DND-41 (cell line): ENCODE measurements around the gene CDK8.

Experiments used
- ATAC-seq: fragments of 200-7000 bp; cut with Tn5 transposase; 3 replicates; pipeline ENCODE4 v1.9.1; 2021; ENCODE audit warnings: low read depth; ENCODE audit not compliant: insufficient read depth
- DNase-seq: peaks from one replicate; pipeline ENCODE4 v3.0.0-alpha.2; 2020
- H2AFZ ChIP-seq: 2 replicates; pipeline ENCODE4 v1.6.0; 2012; ENCODE audit warnings: low read depth, low read length
- H3K27ac ChIP-seq: 2 replicates; pipeline ENCODE4 v1.5.1; 2012; ENCODE audit warnings: low read length, inconsistent platforms
- H3K27me3 ChIP-seq: fragments of 200-600 bp; sonication (generic); 2 replicates; pipeline ENCODE4 v1.6.0; 2012; ENCODE audit warnings: low read length, mild to moderate bottlenecking, inconsistent platforms; ENCODE audit not compliant: insufficient read depth, poor library complexity
- H3K36me3 ChIP-seq: 2 replicates; pipeline ENCODE4 v1.5.1; 2012; ENCODE audit warnings: low read length, inconsistent platforms; ENCODE audit not compliant: insufficient read depth
- H3K4me1 ChIP-seq: 2 replicates; pipeline ENCODE4 v1.5.1; 2012; ENCODE audit warnings: mild to moderate bottlenecking, low read length; ENCODE audit not compliant: insufficient read depth
- H3K4me2 ChIP-seq: 2 replicates; pipeline ENCODE4 v1.6.0; 2012; ENCODE audit warnings: mild to moderate bottlenecking, moderate library complexity, low read length, inconsistent platforms; ENCODE audit not compliant: insufficient read depth
- H3K4me3 ChIP-seq, 2 experiments: fragments of 200-600 bp in 1 of 2; shearing (Covaris generic) in 1 of 2; 2 replicates each; pipeline ENCODE4 v1.5.1; 2012 to 2016; ENCODE audit warnings: inconsistent platforms in 2 of 2, low read length in 2 of 2, mild to moderate bottlenecking in 2 of 2, low read depth in 1 of 2, moderate library complexity in 1 of 2
- H3K79me2 ChIP-seq: 2 replicates; pipeline ENCODE4 v1.6.0; 2012; ENCODE audit warnings: low read length, inconsistent platforms; ENCODE audit not compliant: insufficient read depth
- H3K9ac ChIP-seq: 2 replicates; pipeline ENCODE4 v1.6.0; 2012; ENCODE audit warnings: low read depth, mild to moderate bottlenecking, inconsistent platforms, low read length, moderate library complexity
- H3K9me3 ChIP-seq: 2 replicates; pipeline ENCODE4 v1.5.1; 2012; ENCODE audit warnings: low read length, moderate library complexity, mild to moderate bottlenecking, inconsistent platforms; ENCODE audit not compliant: insufficient read depth, severe bottlenecking
- H4K20me1 ChIP-seq: 2 replicates; pipeline ENCODE4 v1.6.0; 2012; ENCODE audit warnings: low read length; ENCODE audit not compliant: insufficient read depth
- EZH2 ChIP-seq: IDR thresholded peaks from 3 replicates; pipeline ENCODE4 v1.6.1; 2012; ENCODE audit warnings: borderline replicate concordance, low read depth, mild to moderate bottlenecking, moderate library complexity, low read length, inconsistent platforms; ENCODE audit not compliant: severe bottlenecking
- TF ChIP-seq, protein P1 (sequence below): IDR thresholded peaks from 2 replicates; pipeline ENCODE4 v1.5.1; 2012; ENCODE audit warnings: borderline replicate concordance, low read length, moderate library complexity, mild to moderate bottlenecking; ENCODE audit not compliant: poor library complexity, severe bottlenecking; ENCODE audit errors: extremely low read depth

The CDK8 gene

DNA sequence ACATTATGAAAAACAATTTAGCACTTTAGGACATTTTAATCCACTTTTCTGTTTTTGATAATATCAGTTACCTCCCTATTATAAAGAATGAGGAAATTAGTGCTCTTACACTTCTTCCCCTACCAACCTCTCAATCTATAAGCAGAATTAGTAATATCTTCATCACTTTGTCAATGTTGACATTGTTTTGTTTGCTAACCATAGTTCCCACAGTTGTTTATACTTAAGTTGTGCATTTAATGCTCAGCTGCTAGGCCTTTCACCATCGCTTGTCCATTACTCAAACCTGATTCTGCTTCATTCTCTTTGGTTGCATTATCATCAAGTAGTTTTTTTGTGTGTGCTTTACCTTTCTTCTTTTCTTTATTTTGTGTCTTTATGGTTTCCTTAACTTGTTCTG lies 132.1 kb downstream of the CDK8 start:
- no peak overlapping the region for H3K4me3 ChIP-seq
- no peak for DNase-seq
- no peak for ATAC-seq

GRCh38 chr13:26390203-26390602 lies 136.3 kb downstream of the CDK8 start:
- H3K9ac ChIP-seq: no peak overlapping the region
- H2AFZ ChIP-seq: no peak overlapping the region
- peaks cover 11% of the 10 kb centered on the region; the same call in 1 of the 2 replicates for H3K4me1 ChIP-seq
- no peaks in the 10 kb centered on the region for H3K9me3 ChIP-seq
- no peaks in the 10 kb centered on the region for H3K27me3 ChIP-seq
- H3K4me2 ChIP-seq: no peak overlapping the region
- no peaks in the 10 kb centered on the region for H4K20me1 ChIP-seq
- ATAC-seq (no peak), DNase-seq (no peak)
- no peak overlapping the region for H3K4me3 ChIP-seq
- peaks cover 14% of the 10 kb centered on the region for H3K36me3 ChIP-seq
- H3K79me2 ChIP-seq: no peaks in the 10 kb centered on the region
- TF ChIP-seq, protein P1, sequence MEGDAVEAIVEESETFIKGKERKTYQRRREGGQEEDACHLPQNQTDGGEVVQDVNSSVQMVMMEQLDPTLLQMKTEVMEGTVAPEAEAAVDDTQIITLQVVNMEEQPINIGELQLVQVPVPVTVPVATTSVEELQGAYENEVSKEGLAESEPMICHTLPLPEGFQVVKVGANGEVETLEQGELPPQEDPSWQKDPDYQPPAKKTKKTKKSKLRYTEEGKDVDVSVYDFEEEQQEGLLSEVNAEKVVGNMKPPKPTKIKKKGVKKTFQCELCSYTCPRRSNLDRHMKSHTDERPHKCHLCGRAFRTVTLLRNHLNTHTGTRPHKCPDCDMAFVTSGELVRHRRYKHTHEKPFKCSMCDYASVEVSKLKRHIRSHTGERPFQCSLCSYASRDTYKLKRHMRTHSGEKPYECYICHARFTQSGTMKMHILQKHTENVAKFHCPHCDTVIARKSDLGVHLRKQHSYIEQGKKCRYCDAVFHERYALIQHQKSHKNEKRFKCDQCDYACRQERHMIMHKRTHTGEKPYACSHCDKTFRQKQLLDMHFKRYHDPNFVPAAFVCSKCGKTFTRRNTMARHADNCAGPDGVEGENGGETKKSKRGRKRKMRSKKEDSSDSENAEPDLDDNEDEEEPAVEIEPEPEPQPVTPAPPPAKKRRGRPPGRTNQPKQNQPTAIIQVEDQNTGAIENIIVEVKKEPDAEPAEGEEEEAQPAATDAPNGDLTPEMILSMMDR: no peak
- no peak for TF ChIP-seq EZH2
- H3K27ac ChIP-seq: no peak overlapping the region

More for the DNA sequence above, 132.1 kb downstream of the CDK8 start:
- H3K9ac ChIP-seq: no peak overlapping the region
- no peaks in the 10 kb centered on the region for H3K9me3 ChIP-seq
- H3K4me2 ChIP-seq: no peak overlapping the region
- no peaks in the 10 kb centered on the region for H4K20me1 ChIP-seq
- TF ChIP-seq, protein P1: no peak
- no peak for TF ChIP-seq EZH2
- H2AFZ ChIP-seq: no peak overlapping the region
- H3K27ac ChIP-seq: no peak overlapping the region
- H3K79me2 ChIP-seq: no peaks in the 10 kb centered on the region
- H3K36me3 ChIP-seq: peaks cover 19% of the 10 kb centered on the region
- no peaks in the 10 kb centered on the region for H3K4me1 ChIP-seq
- H3K27me3 ChIP-seq: no peaks in the 10 kb centered on the region

DNA sequence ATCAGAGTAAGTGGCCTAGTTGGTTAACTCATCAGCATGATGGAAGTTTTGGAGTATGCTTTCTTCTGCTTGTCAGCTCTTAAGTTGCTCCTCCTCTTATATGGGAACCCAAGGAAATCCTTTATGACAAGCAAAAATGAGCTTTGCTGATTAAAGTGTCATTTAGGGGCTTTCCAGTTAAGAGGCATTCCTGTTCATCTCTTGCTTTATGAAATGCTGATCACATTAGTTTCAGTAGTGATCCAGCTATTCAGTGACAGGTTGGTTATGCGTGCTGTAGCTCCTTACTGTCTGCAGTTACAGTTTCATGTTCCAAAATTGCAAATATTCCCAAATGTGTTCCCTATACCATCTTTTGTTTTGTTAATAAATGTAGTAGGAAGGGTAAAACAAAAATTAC lies 146.6 kb downstream of the CDK8 start:
- Histone ChIP-seq H3K4me3 (no peak overlapping the region), H3K4me1 (no peaks in the 10 kb centered on the region), H3K79me2 (no peaks in the 10 kb centered on the region), H3K27ac (no peak overlapping the region), H3K36me3 (peaks cover 36% of the 10 kb centered on the region), H3K4me2 (no peak overlapping the region), H2AFZ (no peak overlapping the region), H4K20me1 (no peaks in the 10 kb centered on the region), H3K27me3 (no peaks in the 10 kb centered on the region), H3K9me3 (no peaks in the 10 kb centered on the region), H3K9ac (no peak overlapping the region)
- TF ChIP-seq, protein P1: no peak
- TF ChIP-seq EZH2: no peak
- no peak for DNase-seq
- no peak for ATAC-seq

- Histone ChIP-seq H3K79me2 (no peaks in the 10 kb centered on the region), H3K9ac (no peak overlapping the region), H3K9me3 (no peaks in the 10 kb centered on the region), H3K4me3 (no peak overlapping the region), H2AFZ (no peak overlapping the region), H3K4me2 (no peak overlapping the region), H3K36me3 (peaks cover 36% of the 10 kb centered on the region), H3K4me1 (no peaks in the 10 kb centered on the region), H3K27ac (no peak overlapping the region), H3K27me3 (no peaks in the 10 kb centered on the region), H4K20me1 (no peaks in the 10 kb centered on the region)
- ATAC-seq (no peak), DNase-seq (no peak)
- TF ChIP-seq EZH2: no peak
- TF ChIP-seq, protein P1: no peak
These were observed 147.1 kb downstream of the CDK8 start for GRCh38 chr13:26401069-26401468.
